ENCODE results near the gene MCM8.

MCM8 gene

GRCh38 chr20:6034134-6034969 is 83.9 kb downstream of the MCM8 start:
- Histone ChIP-seq H3K4me1 (peaks cover 0 to 22% (median under 1%) of the 10 kb centered on the region in 4 donors), H3K27me3 (no peaks in the 10 kb centered on the region), H3K27ac (no peak overlapping the region), H3K36me3 (peaks cover 54 to 62% (median 59%) of the 10 kb centered on the region in 3 donors), H3K9me3 (no peaks in the 10 kb centered on the region), H3K4me3 (no peak overlapping the region)
- no peak for DNase-seq
- intact Hi-C loops (cut with DNase I; ENCODE audit: low total_unique reads) = no loop called here
- TF ChIP-seq CTCF (IDR thresholded peaks at IDR 0.05) = no peak

- peaks cover 0 to 14% (median 0%) of the 10 kb centered on the region in 4 donors for H3K4me1 ChIP-seq
Measured at GRCh38 chr20:6036213-6036612, 85.8 kb downstream of the MCM8 start.

GRCh38 chr20:6037082-6037481 is 86.6 kb downstream of the MCM8 start:
- peaks cover 0 to 14% (median 0%) of the 10 kb centered on the region in 4 donors for H3K4me1 ChIP-seq
- TF ChIP-seq CTCF (IDR thresholded peaks at IDR 0.05) = no peak
- no peak for DNase-seq
- H3K36me3 ChIP-seq = peaks cover 76 to 89% (median 85%) of the 10 kb centered on the region in 3 donors
- no peak overlapping the region for H3K27ac ChIP-seq
- H3K27me3 ChIP-seq = no peaks in the 10 kb centered on the region
- intact Hi-C loops (cut with DNase I; ENCODE audit: low total_unique reads) = no loop called here
- H3K4me3 ChIP-seq = no peak overlapping the region
- no peaks in the 10 kb centered on the region for H3K9me3 ChIP-seq

More at GRCh38 chr20:6036213-6036612, 85.8 kb downstream of the MCM8 start:
- no peak for DNase-seq
- Histone ChIP-seq H3K36me3 (peaks cover 68 to 81% (median 76%) of the 10 kb centered on the region in 3 donors), H3K9me3 (no peaks in the 10 kb centered on the region), H3K4me3 (no peak overlapping the region), H3K27ac (no peak overlapping the region), H3K27me3 (no peaks in the 10 kb centered on the region)
- TF ChIP-seq CTCF (IDR thresholded peaks at IDR 0.05) = no peak
- intact Hi-C loops (cut with DNase I; ENCODE audit: low total_unique reads) = no loop called here

- intact Hi-C loops (cut with DNase I; ENCODE audit: low total_unique reads) = no loop called here
- H3K27ac ChIP-seq = no peak overlapping the region
- DNase-seq = no peak
- peaks cover 78 to 92% (median 85%) of the 10 kb centered on the region in 3 donors for H3K36me3 ChIP-seq
- H3K27me3 ChIP-seq = no peaks in the 10 kb centered on the region
- no peak for TF ChIP-seq CTCF (IDR thresholded peaks at IDR 0.05)
- no peaks in the 10 kb centered on the region for H3K9me3 ChIP-seq
- H3K4me3 ChIP-seq = no peak overlapping the region
- peaks cover 0 to 14% (median 0%) of the 10 kb centered on the region in 4 donors for H3K4me1 ChIP-seq
Measured at GRCh38 chr20:6038256-6038655, 87.8 kb downstream of the MCM8 start.

- Histone ChIP-seq H3K4me1 (peaks cover 0 to 2% (median 0%) of the 10 kb centered on the region in 4 donors), H3K9me3 (no peaks in the 10 kb centered on the region), H3K27ac (no peak overlapping the region), H3K4me3 (no peak overlapping the region), H3K36me3 (peaks cover 67 to 77% (median 70%) of the 10 kb centered on the region in 3 donors), H3K27me3 (no peaks in the 10 kb centered on the region)
- no peak for TF ChIP-seq CTCF (IDR thresholded peaks at IDR 0.05)
- no peak for DNase-seq
- intact Hi-C loops (cut with DNase I; ENCODE audit: low total_unique reads) = no loop called here
Measured at GRCh38 chr20:6039766-6040165, 89.3 kb downstream of the MCM8 start.
